Stimulated activated CD8-positive, alpha-beta memory T cell treated with anti-CD3 and anti-CD28 coated beads, Interleukin-7, amount 100 ng/mL, for 4 hours (primary cell): ENCODE data around the gene ADD2.

ENCODE experiments used
- DNase-seq, 2 donors: peaks; one replicate each; pipeline ENCODE4 v3.0.0-alpha.2; 2020; ENCODE audit warnings: low read depth in 2 of 2

The ADD2 gene

DNA sequence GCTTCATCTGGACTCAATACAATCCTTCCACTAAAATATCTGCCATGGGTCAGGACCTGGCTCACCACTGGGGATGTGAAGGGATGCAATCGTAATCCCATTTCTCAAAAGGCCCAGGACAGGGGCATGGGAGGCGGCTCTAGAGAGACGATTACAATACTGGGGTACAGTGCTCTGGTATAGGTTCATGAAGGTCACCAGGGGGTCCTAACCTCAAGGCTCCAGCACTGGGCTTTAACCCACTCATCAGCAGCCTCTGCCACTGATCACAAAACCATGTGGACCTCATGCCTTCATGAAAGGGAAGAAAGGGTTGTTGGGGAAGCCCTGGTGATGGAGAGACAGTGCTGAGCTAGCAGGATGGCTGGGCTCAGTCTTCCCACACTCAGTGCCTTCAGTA is 48.8 kb downstream of the ADD2 start:
- DNase-seq, result no peak

DNA sequence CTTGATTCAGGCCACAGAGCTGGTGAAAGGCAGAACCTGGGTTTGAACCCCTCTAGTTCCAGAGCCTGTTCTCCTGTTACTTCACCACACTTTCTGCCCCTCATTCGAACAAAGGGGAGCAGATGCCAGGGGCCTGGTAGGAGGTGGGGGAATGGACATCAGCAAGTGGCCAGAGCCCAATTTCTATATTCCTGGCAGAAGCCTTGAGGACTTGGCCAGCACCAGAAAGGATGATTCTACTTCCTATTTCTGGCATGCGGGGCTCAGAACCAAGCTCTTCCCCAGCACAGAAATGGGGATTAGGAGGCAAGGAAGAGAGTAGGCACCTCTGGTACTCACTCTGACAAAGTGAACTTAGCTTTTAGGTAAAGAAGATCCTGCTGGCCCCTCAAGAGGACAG is 49.3 kb downstream of the ADD2 start:
- DNase-seq, result no peak

DNA sequence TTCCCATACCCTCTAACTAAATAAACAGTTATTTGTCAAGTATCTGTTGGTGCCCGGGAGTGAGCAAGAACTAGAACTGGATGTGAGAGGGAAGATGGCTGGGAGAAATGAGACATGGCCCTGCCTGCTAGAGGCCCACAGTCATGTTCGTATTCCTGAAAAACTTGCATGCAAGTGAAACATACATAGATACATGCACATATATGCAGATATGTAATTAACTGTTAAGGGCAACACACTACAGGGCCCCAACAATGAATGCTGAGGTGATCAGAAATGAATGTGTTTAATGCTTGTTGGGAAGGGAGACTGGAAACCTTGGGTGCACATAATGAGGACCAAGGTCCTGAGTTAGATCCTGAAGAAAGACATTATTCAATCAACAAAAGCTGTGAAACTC is 49.8 kb downstream of the ADD2 start:
- no peak for DNase-seq

DNA sequence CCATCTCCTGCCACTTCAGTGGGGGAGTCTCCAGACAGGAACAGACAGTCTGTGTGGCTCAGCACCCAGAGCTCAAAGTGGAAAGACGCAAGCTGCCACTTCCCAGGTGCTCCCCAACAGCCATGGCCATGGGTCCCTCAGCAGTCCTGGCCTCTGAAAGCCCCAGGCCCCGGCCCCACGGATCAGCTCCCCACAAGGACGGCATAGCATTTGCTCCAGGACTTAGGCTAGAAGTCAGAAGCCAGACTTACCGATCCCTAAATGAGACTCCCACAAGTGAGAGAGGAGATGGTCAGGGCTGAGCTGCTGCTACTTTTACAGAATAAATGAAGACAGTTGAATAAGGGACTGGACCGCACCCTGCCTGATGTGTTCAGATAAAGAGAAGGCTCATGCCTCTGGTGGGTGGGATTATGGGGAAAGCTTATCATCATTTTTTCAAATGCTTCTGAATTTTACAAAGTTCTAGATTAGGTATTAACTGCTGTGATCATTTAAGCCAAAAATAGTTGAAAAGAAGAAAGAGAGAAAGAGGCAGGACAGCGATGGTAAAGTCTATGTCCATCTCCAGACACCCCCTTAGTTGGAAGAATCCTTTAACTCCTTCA is 50.5 kb downstream of the ADD2 start:
- DNase-seq, result no peak

DNA sequence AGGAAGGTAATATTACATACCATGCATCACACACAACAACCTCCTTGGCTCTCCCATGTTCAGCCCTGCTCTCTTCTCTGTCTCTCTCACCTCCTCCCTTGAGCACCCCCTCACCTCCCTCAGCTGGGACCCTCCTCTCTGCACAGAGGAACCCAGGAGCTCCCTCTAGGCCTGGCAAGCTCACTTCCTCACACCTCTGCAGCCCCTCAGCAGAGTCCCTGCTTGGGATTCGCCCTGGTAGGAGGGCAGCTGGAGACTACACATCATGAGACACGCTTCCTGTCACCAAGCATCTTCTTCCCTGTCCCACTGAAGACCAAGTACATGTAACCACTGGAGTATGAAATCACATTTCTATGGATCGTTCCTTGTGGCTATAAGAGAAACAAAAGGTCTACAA is 51.0 kb downstream of the ADD2 start:
- DNase-seq, result no peak

DNA sequence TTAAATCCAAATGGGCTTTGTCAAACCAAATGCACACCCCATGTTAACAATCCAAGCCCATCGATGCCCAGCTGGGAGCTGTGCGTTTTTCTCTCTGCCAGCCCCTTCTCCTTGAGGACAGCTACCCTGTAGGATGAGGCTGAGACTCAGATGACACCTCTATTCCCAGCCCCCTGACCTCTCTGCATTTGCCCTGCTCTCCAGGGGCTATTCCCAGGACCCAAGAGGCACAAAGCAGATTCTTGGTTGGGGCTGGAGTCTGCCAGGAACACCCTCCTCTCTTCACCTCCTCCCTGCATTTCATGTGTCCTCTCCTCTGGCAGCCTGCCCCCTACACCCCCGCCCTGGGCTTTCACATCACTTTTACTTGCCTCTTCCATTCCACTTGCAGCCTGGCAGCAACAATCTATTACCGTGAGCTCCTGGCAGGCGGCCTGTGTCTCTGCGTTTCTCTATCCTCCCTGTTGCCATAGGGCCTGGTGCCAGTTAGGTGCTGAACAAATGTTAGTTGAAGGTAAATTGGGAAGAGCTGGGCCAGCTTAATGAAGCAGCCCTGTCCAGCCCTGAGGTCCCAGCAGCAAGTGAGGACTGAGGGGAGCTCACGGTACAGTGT is 51.8 kb downstream of the ADD2 start:
- no peak for DNase-seq

DNA sequence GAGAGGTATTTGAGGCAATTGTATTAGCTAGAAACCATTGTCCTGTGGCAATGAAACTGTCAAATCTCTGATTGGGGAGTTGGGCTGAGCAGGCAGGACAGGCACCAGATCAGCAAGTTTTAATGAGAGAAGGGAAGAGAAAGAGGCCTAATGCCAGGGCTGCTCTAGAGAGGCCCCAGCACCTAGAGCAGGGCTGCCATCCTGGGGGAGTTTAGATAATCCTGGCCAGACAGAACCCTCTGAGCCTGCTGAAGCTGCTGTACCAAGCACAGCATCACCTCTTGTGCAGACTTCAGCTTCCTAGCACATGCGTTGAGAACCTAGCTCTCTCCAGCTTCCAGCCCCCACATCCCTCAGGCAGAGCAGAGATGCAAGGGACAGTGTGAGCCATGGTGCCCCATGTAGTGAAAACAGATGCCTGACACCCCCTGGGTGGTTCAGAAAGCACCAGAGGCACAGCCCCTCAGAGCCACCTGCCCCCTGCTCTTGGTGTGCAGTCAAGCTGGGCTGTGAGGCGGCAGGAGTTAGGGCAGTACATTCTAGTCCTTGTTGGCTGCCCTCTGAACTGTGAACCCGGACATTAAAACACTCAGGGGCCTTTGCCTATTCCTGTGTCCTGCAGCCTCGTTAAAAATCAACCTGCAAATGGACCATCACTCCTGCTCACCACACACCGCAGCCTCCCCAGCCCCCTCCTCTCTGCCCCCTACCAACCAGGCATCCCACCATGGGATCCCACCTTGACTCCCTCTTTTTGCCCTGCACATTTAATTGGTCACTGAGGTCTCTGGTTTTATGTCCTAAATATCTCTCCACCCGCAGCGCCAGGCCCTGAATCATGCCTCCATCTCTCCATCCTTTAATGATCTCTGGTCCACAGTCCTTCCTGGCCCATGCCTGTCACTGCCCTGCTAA is 52.7 kb downstream of the ADD2 start:
- no peak for DNase-seq

DNA sequence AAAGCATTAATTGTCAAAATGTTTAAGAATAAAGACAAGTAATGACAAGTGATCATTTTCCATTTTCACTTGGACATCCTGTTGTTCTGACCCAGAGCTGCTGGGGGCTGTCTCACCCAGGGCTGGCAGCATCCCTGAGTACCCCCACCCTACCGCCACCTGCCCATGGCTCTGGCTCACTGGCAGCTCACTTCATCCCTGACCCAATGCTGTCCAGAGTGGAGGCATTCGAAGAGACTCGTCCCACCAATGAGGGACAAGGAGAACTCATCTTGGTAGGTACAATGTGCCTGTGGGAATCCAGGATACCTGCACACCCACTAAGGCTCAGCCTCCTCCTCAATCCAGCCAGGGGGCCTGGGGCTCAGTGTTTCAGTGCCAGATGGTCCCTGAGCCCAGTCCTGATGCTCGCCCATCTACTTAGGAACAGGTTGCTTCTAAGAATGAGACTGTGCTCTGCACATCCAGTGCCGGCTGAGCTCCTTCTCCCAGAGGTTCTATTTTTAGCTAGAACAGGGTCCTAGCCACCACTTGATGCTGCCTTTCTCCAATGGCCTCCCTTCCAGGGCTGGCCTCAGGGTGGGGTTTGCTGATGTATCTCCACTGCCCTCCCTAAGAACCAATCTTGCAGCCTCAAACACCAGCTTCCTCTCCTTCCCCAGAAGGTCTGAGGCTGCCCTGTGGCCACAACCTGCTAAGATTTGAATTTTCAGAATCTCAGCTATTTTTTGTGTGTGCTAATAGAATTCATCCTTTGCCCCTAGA is 53.7 kb downstream of the ADD2 start:
- no peak for DNase-seq

DNA sequence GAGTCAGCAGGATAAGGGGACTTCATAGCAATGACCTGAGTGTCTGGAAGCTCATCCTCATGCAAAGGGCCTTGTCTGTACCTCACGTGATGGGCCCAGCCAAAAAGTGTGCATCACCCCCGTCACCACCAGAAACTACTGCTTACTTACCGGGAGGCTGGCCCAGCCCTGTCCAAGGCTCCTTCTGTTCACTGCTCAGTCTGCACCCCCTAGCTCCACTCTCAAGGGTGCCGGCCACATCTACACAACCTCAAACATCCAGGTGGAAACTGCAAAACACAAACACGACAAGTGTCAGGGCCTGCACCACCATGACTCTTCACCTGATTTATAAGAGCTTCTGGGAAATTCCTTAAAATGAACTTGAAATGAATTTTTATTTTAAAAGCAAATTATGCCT is 55.1 kb downstream of the ADD2 start:
- no peak for DNase-seq

DNA sequence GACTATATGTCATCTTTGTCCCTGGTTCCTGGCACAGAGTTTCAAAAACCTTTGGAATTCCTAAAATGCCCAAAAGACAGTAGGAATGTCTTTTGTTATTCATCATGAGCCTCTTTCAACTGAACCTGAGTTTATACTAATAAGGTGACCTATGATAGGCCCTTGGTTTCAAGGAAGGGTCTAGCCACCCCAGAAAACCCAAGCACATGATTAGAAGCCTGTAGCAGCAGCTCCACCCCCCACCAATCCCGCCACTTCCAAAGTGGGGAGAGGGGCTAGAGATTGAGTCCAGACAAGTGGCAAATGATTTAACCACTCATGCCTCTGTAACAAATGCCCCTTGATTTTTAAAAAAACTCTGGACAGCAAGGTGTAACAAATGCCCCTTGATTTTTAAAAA is 56.8 kb downstream of the ADD2 start:
- DNase-seq, result no peak

DNA sequence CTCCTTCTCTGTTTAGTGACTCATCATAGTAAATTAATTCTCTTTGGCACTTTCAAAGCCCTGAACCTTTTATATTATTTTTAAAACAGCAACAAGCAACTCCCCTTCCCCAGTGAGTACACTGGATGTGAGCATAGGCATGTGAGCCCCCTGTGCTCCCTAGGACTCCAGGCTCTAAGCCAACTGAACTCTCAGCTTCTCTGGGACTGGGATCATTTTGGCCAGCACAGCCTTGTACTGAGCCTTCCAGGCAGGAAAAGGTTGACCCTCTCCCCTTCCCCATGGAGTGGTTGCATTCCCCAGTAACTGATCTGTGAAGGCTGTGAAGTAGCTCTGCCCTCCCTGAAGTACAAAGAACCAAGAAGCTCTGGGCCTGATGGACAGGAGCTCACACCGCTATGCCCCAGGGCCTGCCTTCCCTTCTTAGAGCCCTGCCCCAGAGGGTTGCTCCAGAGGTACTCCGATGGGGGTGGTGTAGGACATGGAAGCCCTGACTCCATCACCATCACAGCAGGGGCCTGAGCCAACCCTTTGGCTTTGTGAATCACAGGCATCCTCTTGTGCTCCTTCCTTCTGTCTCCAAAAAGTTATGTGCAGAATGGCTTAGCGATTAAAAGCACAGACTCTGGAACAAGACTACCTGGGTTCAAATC is 57.8 kb downstream of the ADD2 start:
- DNase-seq, result no peak

DNA sequence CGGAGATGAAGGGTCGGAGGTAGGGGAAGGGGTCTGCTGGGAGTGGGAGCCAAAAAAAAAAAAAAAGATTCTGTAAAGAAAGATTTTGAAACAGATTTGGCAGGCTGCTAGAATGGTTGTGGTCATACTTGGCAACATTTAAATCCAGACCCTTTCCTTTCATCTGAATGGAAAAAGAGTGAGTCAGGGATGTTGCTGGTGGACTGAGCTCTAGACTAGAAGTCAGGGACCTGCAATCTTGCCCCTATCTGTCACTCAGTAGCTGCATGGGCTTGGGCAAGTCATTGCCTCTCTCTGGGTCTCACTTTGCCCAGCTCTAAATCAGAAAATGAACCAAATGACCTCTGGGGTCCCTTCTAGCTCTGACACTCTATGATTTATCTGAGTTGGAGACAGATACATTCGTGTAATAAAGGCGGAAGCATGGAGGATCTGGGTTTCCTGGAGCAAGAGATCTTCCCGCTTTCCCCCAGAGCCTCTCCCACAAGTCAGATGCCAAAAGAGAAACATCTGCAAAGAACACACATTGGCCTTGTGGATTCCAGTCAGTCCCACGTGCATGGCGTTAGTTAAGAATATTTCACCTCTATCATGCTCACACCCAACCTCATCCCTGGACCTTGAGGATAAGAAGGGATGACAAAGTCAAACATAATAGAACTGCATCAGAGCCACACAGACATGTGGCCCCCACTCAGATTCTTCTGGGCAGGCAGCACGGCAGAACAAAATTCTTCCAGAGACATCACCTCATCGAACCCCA is 58.5 kb downstream of the ADD2 start:
- DNase-seq, result no peak

DNA sequence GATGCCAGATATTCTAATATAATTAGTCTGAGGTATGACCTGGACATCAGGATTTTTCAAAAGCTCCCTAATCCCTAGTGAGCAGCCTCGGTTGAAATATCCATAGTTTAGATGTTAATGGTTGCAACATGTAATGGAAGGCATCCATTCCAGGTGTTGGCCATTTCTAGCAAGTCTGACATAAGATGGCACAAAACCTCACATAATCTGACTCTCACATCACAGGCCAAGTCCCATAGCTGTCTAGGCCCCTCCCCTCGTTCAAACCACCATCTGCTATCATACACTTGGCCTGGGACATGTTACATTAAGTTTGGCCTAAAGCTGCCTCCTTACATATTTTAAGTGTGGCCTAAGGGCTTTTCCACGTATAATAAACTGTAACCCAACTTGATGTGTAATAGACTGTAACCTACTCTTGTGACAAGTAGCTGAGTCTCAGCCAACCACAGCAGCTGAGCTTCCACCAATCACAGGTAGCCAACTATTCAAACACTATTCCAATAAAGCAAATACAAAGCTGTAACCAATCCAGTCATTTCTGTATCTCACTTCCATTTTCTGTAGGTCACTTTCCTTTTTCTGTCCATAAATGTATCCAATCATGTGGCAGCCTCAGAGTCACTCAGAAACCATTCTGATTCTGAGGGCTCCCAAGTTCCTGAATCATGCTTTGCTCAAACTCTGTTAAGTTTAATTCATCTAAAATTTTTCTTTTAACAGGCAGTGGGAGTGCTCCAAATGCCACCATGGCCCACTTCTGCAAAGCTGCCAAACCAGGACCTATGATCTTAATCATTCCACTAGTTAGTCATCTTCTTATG is 59.4 kb downstream of the ADD2 start:
- no peak for DNase-seq

DNA sequence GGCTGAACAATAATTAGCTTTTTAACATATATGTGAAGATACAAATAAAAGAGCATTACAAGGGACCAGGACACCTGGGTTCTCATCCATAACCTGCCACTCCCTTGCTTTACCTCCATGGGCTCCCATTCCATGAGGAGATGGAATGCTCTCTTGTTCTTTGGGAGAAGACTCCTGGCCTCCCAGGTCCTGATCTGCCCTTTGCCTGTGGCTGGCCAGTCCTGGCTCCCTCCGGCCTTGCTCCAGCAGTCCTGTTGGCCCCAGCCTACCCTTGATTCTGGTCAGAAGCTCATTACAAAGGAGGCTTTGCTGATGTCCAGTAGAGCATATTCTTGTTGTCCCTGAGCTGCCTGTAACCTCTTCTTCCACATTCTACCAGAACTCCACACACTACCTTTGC is 60.3 kb downstream of the ADD2 start:
- DNase-seq, result no peak

DNA sequence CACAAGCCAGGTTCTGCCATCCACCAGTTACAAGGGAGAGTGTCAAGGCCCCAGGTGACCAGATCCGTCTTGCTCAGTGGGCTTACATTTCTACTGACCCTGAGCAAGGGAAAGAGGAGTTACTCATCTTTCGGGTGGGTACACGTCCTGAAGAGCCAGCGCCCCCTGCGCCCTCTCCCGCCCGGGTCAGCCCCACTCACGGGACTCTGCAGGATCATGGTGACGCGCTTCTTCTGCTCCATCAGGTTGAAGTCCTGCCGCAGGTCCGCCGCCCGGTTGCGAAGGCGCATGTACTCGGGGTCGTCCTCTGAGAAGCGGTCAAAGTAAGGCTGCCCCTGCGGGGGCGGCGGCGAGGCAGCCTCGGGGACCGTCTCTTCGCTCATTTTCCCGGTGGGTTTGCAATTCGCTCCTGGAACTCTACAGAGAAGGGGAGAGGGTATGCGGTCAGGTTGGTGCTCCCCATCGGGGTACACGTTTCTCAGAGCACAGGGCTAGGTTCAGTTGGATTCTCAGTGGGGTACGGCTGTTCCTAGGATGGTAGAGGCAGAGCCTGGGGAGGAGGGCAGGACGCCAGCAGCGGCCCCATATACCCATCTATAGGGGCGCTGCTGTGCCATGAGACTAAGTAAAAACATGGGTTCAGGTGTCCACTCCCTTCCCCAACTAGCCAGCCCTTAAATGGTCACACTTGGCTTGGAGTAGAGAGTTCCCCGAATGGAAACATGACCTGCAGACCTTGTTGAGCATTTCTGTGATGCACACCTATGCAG is 61.8 kb downstream of the ADD2 start:
- DNase-seq, result no peak

DNA sequence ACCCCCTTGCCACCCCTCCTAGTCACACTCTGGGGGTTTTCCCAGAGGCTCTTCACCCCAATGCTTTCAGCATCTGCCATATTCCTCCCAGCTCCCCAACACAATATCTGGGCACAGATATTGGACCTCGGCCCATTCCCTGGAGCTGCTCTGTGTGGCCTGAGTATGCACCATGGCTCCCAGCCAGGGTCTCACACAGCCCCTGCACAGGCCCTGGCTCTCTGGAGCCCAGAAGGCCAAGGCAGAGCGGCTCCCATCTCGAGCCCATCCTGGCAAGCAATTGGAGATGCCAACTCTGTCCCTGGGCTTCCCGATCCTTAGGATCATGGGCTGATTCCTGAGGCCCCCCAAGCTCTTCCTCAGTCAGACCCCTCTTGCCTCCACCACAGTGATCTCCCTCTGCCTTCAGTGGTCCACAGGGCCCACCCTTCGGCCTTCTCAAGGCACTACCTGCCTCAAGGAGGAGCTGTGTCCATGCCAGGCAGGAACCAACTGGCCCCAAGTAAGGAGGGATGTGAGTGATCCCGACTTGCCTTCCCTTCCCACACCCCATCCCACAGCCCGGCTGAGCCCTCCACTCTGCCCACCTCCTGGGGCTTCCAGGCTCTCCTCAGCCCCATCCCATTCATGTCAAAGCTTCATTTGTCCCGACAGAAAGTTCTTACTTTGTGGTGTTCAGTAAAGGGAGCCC is 62.7 kb downstream of the ADD2 start:
- no peak for DNase-seq

DNA sequence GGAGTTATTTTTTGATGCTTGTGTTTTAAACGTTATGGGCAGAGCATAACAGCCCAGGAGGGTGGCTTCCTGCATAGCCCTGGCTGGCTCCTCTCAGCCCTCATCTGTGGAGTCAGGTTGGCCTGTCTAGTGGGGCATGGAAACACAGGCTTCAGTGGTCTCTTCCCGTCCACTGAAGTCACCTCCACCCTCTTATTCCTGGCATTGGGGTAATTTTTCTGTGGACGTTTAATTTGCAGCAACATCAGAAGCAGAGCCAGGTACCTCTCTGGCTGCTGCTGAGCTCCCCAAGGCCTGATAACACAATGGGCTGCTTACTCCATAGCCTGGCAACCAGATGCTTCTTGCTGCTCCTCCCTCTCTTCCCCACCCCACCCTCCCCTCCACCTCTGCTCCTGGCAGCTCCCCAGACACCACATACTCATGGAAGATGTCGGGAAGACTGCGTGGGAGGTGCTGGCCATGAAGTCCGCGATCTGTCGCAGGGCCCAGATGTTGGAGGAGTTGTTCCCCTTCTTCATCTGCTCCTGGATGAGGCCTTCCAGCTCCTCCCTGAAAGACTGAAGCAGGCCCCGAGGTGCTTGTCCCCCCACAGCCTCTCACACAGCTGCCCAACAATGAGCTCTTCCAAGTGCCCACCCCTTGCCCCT is 64.0 kb downstream of the ADD2 start:
- DNase-seq, result no peak

DNA sequence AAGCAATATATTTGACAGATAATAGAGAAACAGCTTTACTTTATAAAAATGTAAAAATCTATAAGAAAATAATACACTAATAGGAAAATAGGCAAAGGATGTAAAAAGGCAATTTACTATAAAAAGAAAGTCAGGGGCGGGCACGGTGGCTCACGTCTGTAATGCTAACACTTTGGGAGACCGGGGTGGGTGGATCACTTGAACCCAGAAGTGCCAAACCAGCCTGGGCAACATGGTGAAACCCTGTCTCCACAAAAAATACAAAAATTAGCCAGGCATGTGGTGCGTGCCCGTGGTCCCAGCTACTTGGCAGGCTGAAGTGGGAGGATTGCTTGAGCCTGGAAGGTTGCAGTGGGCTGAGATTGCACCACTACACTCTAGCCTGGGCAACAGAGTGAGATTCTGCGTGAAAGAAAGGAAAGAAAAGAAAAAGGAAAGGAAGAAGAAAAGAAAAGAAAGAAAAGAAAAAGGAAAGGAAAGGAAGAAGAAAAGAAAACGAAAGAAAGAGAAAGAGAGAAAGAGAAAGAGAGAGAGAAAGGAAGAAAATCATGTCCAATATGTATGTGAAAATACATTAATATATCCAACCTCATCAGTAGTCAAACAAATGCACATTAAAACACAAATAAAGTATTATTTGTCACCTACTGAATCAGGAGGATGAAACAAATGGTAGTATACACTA is 65.1 kb downstream of the ADD2 start:
- no peak for DNase-seq
